Measurements from ENCODE around the gene LBHD2. TPM values are rescaled to one million over a fixed set of nuclear protein-coding genes. Genes with fewer than 3 reads are reported as not detected.

LBHD2 gene
- total RNA-seq, 2 donors from 2014 or later: not detected

GRCh38 chr14:103099081-103099732 is 15.2 kb downstream of the LBHD2 start:
- no peak for ATAC-seq (replicated peaks in 1 of 2)
- Mint-ChIP-seq H3K36me3 (ENCODE audit: insufficient read depth in 2 of 2) (no peaks in the 10 kb centered on the region), H3K27me3 (ENCODE audit: low read depth) (peaks cover 23% of the 10 kb centered on the region), H3K4me1 (ENCODE audit: low read depth) (no peaks in the 10 kb centered on the region), H3K4me3 (no peak overlapping the region), H3K9me3 (no peaks in the 10 kb centered on the region), H3K27ac (no peak overlapping the region)
- DNase-seq: no peak

GRCh38 chr14:103099733-103100280 is 15.8 kb downstream of the LBHD2 start:
- ATAC-seq (replicated peaks in 1 of 2) (no peak), DNase-seq (no peak)
- Mint-ChIP-seq H3K27ac (no peak overlapping the region), H3K4me1 (ENCODE audit: low read depth) (peaks cover 2% of the 10 kb centered on the region), H3K9me3 (no peaks in the 10 kb centered on the region), H3K4me3 (no peak overlapping the region), H3K27me3 (ENCODE audit: low read depth) (peaks cover 24% of the 10 kb centered on the region), H3K36me3 (ENCODE audit: insufficient read depth in 2 of 2) (no peaks in the 10 kb centered on the region)

- H3K4me1 Mint-ChIP-seq (ENCODE audit: low read depth): peaks cover 9% of the 10 kb centered on the region
- H3K27me3 Mint-ChIP-seq (ENCODE audit: low read depth): peaks cover 31% of the 10 kb centered on the region
- no peak for DNase-seq
- H3K4me3 Mint-ChIP-seq: no peak overlapping the region
- no peak for ATAC-seq (replicated peaks in 1 of 2)
- no peaks in the 10 kb centered on the region for H3K9me3 Mint-ChIP-seq
- H3K36me3 Mint-ChIP-seq (ENCODE audit: insufficient read depth in 2 of 2): no peaks in the 10 kb centered on the region
- H3K27ac Mint-ChIP-seq: no peak overlapping the region
Measured at GRCh38 chr14:103100281-103101121, 16.5 kb downstream of the LBHD2 start.

GRCh38 chr14:103101257-103101962 is 17.4 kb downstream of the LBHD2 start:
- Mint-ChIP-seq H3K27me3 (ENCODE audit: low read depth) (peaks cover 36% of the 10 kb centered on the region), H3K27ac (no peak overlapping the region), H3K4me1 (ENCODE audit: low read depth) (peaks cover 11% of the 10 kb centered on the region), H3K9me3 (no peaks in the 10 kb centered on the region), H3K4me3 (no peak overlapping the region), H3K36me3 (ENCODE audit: insufficient read depth in 2 of 2) (no peaks in the 10 kb centered on the region)
- ATAC-seq (replicated peaks in 1 of 2): no peak
- no peak for DNase-seq

- ATAC-seq (replicated peaks in 1 of 2) (no peak), DNase-seq (no peak)
- no peak overlapping the region for H3K27ac Mint-ChIP-seq
- H3K4me1 Mint-ChIP-seq (ENCODE audit: low read depth): peaks cover 11% of the 10 kb centered on the region
- H3K27me3 Mint-ChIP-seq (ENCODE audit: low read depth): peaks cover 36% of the 10 kb centered on the region
- H3K9me3 Mint-ChIP-seq: no peaks in the 10 kb centered on the region
- H3K36me3 Mint-ChIP-seq (ENCODE audit: insufficient read depth in 2 of 2): no peaks in the 10 kb centered on the region
- H3K4me3 Mint-ChIP-seq: no peak overlapping the region
Measured at GRCh38 chr14:103101963-103102688, 18.1 kb downstream of the LBHD2 start.

GRCh38 chr14:103102689-103103260 is 18.8 kb downstream of the LBHD2 start:
- DNase-seq (no peak), ATAC-seq (replicated peaks in 1 of 2) (no peak)
- H3K4me3 Mint-ChIP-seq: no peak overlapping the region
- H3K9me3 Mint-ChIP-seq: no peaks in the 10 kb centered on the region
- no peak overlapping the region for H3K27ac Mint-ChIP-seq
- peaks cover 36% of the 10 kb centered on the region for H3K27me3 Mint-ChIP-seq (ENCODE audit: low read depth)
- peaks cover 11% of the 10 kb centered on the region for H3K4me1 Mint-ChIP-seq (ENCODE audit: low read depth)
- H3K36me3 Mint-ChIP-seq (ENCODE audit: insufficient read depth in 2 of 2): no peaks in the 10 kb centered on the region

GRCh38 chr14:103103461-103104388 is 19.7 kb downstream of the LBHD2 start:
- Mint-ChIP-seq H3K36me3 (ENCODE audit: insufficient read depth in 2 of 2) (no peaks in the 10 kb centered on the region), H3K4me3 (peak overlapping the region in 1 of 2 donors; percentile 47), H3K9me3 (no peaks in the 10 kb centered on the region), H3K4me1 (ENCODE audit: low read depth) (peaks cover 13% of the 10 kb centered on the region), H3K27me3 (ENCODE audit: low read depth) (peaks cover 36% of the 10 kb centered on the region), H3K27ac (no peak overlapping the region)
- ATAC-seq (replicated peaks in 1 of 2): no peak
- DNase-seq: no peak

- ATAC-seq (replicated peaks in 1 of 2) (no peak), DNase-seq (no peak)
- peaks cover 36% of the 10 kb centered on the region for H3K27me3 Mint-ChIP-seq (ENCODE audit: low read depth)
- H3K36me3 Mint-ChIP-seq (ENCODE audit: insufficient read depth in 2 of 2): no peaks in the 10 kb centered on the region
- no peak overlapping the region for H3K27ac Mint-ChIP-seq
- no peak overlapping the region for H3K4me3 Mint-ChIP-seq
- H3K4me1 Mint-ChIP-seq (ENCODE audit: low read depth): peaks cover 15% of the 10 kb centered on the region
- no peaks in the 10 kb centered on the region for H3K9me3 Mint-ChIP-seq
Measured at GRCh38 chr14:103104389-103104653, 20.3 kb downstream of the LBHD2 start.

- DNase-seq: peak; percentile 76 to 86
- Mint-ChIP-seq H3K27me3 (ENCODE audit: low read depth) (peaks cover 36% of the 10 kb centered on the region), H3K9me3 (no peaks in the 10 kb centered on the region), H3K36me3 (ENCODE audit: insufficient read depth in 2 of 2) (no peaks in the 10 kb centered on the region), H3K4me1 (ENCODE audit: low read depth) (peaks cover 15% of the 10 kb centered on the region), H3K27ac (no peak overlapping the region), H3K4me3 (peak overlapping the region in 1 of 2 donors; percentile 28)
- ATAC-seq (replicated peaks in 1 of 2): peak; percentile 82 to 83
Measured at GRCh38 chr14:103104654-103105452, 20.8 kb downstream of the LBHD2 start.

GRCh38 chr14:103105580-103106150 is 21.7 kb downstream of the LBHD2 start:
- Mint-ChIP-seq H3K4me3 (no peak overlapping the region), H3K9me3 (no peaks in the 10 kb centered on the region), H3K36me3 (ENCODE audit: insufficient read depth in 2 of 2) (no peaks in the 10 kb centered on the region), H3K27me3 (ENCODE audit: low read depth) (peaks cover 36% of the 10 kb centered on the region), H3K4me1 (ENCODE audit: low read depth) (peaks cover 15% of the 10 kb centered on the region), H3K27ac (no peak overlapping the region)
- DNase-seq (peak; percentile 31 to 33), ATAC-seq (replicated peaks in 1 of 2) (peak in 1 of 2 donors; percentile 30)

GRCh38 chr14:103107455-103107854 is 23.4 kb downstream of the LBHD2 start:
- ATAC-seq (replicated peaks in 1 of 2): no peak
- H3K4me1 Mint-ChIP-seq (ENCODE audit: low read depth): peaks cover 15% of the 10 kb centered on the region
- H3K27me3 Mint-ChIP-seq (ENCODE audit: low read depth): peaks cover 24% of the 10 kb centered on the region
- DNase-seq: no peak
- H3K36me3 Mint-ChIP-seq (ENCODE audit: insufficient read depth in 2 of 2): no peaks in the 10 kb centered on the region
- H3K4me3 Mint-ChIP-seq: no peak overlapping the region
- no peak overlapping the region for H3K27ac Mint-ChIP-seq
- H3K9me3 Mint-ChIP-seq: no peaks in the 10 kb centered on the region
